Central memory CD8-positive, alpha-beta T cell (primary cell): ENCODE data around the gene DISP1.

Experiments
- ATAC-seq: fragments of 150-1000 bp; cut with Tn5 transposase; replicated peaks from 2 replicates; pipeline ENCODE4 v1.10.0; 2022; ENCODE audit warnings: mild to moderate bottlenecking, moderate FRiP score, moderate number of reproducible peaks; ENCODE audit not compliant: poor library complexity, severe bottlenecking; ENCODE audit errors: extremely low read depth
- DNase-seq, 2 donors: peaks; one replicate each; pipeline ENCODE4 v3.0.0; 2021; ENCODE audit warnings: low spot score in 2 of 2
- H3K27ac Mint-ChIP-seq: one replicate; pipeline ENCODE4 v1.8.0; 2022; ENCODE audit warnings: low read depth, mild to moderate bottlenecking, moderate library complexity, mixed read lengths
- H3K27me3 Mint-ChIP-seq: one replicate; pipeline ENCODE4 v1.8.0; 2022; ENCODE audit warnings: mixed read lengths
- H3K36me3 Mint-ChIP-seq: one replicate; pipeline ENCODE4 v1.8.0; 2022; ENCODE audit warnings: mild to moderate bottlenecking, moderate library complexity, mixed read lengths; ENCODE audit not compliant: insufficient read depth
- H3K4me1 Mint-ChIP-seq: one replicate; pipeline ENCODE4 v1.8.0; 2022; ENCODE audit warnings: mixed read lengths
- H3K4me3 Mint-ChIP-seq: one replicate; pipeline ENCODE4 v1.8.0; 2022; ENCODE audit warnings: mild to moderate bottlenecking, moderate library complexity, mixed read lengths
- H3K9me3 Mint-ChIP-seq: one replicate; pipeline ENCODE4 v1.8.0; 2022; ENCODE audit warnings: mixed read lengths

The DISP1 gene

GRCh38 chr1:222786121-222786520 lies 28.7 kb upstream of the DISP1 start:
- no peak overlapping the region for H3K27ac Mint-ChIP-seq
- no peak for ATAC-seq
- no peak overlapping the region for H3K4me3 Mint-ChIP-seq
- no peaks in the 10 kb centered on the region for H3K36me3 Mint-ChIP-seq
- DNase-seq = no peak
- H3K27me3 Mint-ChIP-seq = peaks cover 37% of the 10 kb centered on the region
- no peaks in the 10 kb centered on the region for H3K9me3 Mint-ChIP-seq
- no peaks in the 10 kb centered on the region for H3K4me1 Mint-ChIP-seq

- no peak for DNase-seq
- Mint-ChIP-seq H3K4me1 (no peaks in the 10 kb centered on the region), H3K9me3 (no peaks in the 10 kb centered on the region), H3K4me3 (no peak overlapping the region), H3K27me3 (peaks cover 26% of the 10 kb centered on the region), H3K36me3 (no peaks in the 10 kb centered on the region), H3K27ac (no peak overlapping the region)
- ATAC-seq = no peak
Measured at GRCh38 chr1:222787729-222788128, 27.1 kb upstream of the DISP1 start.

- Mint-ChIP-seq H3K27me3 (peaks cover 19% of the 10 kb centered on the region), H3K27ac (no peak overlapping the region), H3K4me3 (no peak overlapping the region)
Measured at GRCh38 chr1:222788402-222789156, 26.3 kb upstream of the DISP1 start.

GRCh38 chr1:222790115-222790514 lies 24.7 kb upstream of the DISP1 start:
- H3K27ac Mint-ChIP-seq = no peak overlapping the region
- H3K4me1 Mint-ChIP-seq = no peaks in the 10 kb centered on the region
- no peak for ATAC-seq

More at GRCh38 chr1:222788402-222789156, 26.3 kb upstream of the DISP1 start:
- DNase-seq (no peak), ATAC-seq (no peak)
- H3K9me3 Mint-ChIP-seq = no peaks in the 10 kb centered on the region
- H3K4me1 Mint-ChIP-seq = no peaks in the 10 kb centered on the region
- H3K36me3 Mint-ChIP-seq = no peaks in the 10 kb centered on the region

GRCh38 chr1:222790520-222790919 lies 24.3 kb upstream of the DISP1 start:
- H3K9me3 Mint-ChIP-seq = no peaks in the 10 kb centered on the region
- ATAC-seq = no peak
- H3K4me3 Mint-ChIP-seq = no peak overlapping the region
- DNase-seq = no peak
- H3K27ac Mint-ChIP-seq = no peak overlapping the region
- no peaks in the 10 kb centered on the region for H3K36me3 Mint-ChIP-seq
- H3K4me1 Mint-ChIP-seq = no peaks in the 10 kb centered on the region
- peaks cover 7% of the 10 kb centered on the region for H3K27me3 Mint-ChIP-seq

More at GRCh38 chr1:222790115-222790514, 24.7 kb upstream of the DISP1 start:
- Mint-ChIP-seq H3K36me3 (no peaks in the 10 kb centered on the region), H3K27me3 (peaks cover 7% of the 10 kb centered on the region), H3K9me3 (no peaks in the 10 kb centered on the region), H3K4me3 (no peak overlapping the region)
- DNase-seq = no peak

GRCh38 chr1:222791006-222791710 lies 23.7 kb upstream of the DISP1 start:
- Mint-ChIP-seq H3K9me3 (no peaks in the 10 kb centered on the region), H3K4me1 (no peaks in the 10 kb centered on the region), H3K27me3 (peaks cover 7% of the 10 kb centered on the region), H3K27ac (no peak overlapping the region), H3K4me3 (no peak overlapping the region), H3K36me3 (no peaks in the 10 kb centered on the region)
- ATAC-seq (no peak), DNase-seq (no peak)

GRCh38 chr1:222792744-222793143 lies 22.1 kb upstream of the DISP1 start:
- H3K36me3 Mint-ChIP-seq = no peaks in the 10 kb centered on the region
- ATAC-seq (no peak), DNase-seq (no peak)
- H3K4me1 Mint-ChIP-seq = no peaks in the 10 kb centered on the region
- no peaks in the 10 kb centered on the region for H3K9me3 Mint-ChIP-seq
- no peak overlapping the region for H3K27ac Mint-ChIP-seq
- no peak overlapping the region for H3K4me3 Mint-ChIP-seq
- H3K27me3 Mint-ChIP-seq = peaks cover 7% of the 10 kb centered on the region

GRCh38 chr1:222794656-222795474 lies 20.0 kb upstream of the DISP1 start:
- Mint-ChIP-seq H3K4me3 (no peak overlapping the region), H3K9me3 (no peaks in the 10 kb centered on the region), H3K27me3 (peaks cover 7% of the 10 kb centered on the region), H3K4me1 (no peaks in the 10 kb centered on the region), H3K36me3 (no peaks in the 10 kb centered on the region), H3K27ac (no peak overlapping the region)
- no peak for DNase-seq
- ATAC-seq = no peak

GRCh38 chr1:222798116-222798515 lies 16.7 kb upstream of the DISP1 start:
- Mint-ChIP-seq H3K9me3 (no peaks in the 10 kb centered on the region), H3K4me1 (no peaks in the 10 kb centered on the region), H3K27ac (no peak overlapping the region), H3K4me3 (no peak overlapping the region), H3K27me3 (peaks cover 13% of the 10 kb centered on the region), H3K36me3 (no peaks in the 10 kb centered on the region)
- no peak for ATAC-seq
- no peak for DNase-seq

GRCh38 chr1:222798975-222799374 lies 15.9 kb upstream of the DISP1 start:
- Mint-ChIP-seq H3K36me3 (no peaks in the 10 kb centered on the region), H3K4me3 (no peak overlapping the region), H3K27ac (no peak overlapping the region), H3K27me3 (peaks cover 20% of the 10 kb centered on the region), H3K4me1 (no peaks in the 10 kb centered on the region), H3K9me3 (no peaks in the 10 kb centered on the region)
- ATAC-seq (no peak), DNase-seq (no peak)

- Mint-ChIP-seq H3K27ac (no peak overlapping the region), H3K9me3 (no peaks in the 10 kb centered on the region), H3K27me3 (peaks cover 25% of the 10 kb centered on the region), H3K4me1 (no peaks in the 10 kb centered on the region), H3K4me3 (no peak overlapping the region), H3K36me3 (peaks cover 3% of the 10 kb centered on the region)
- DNase-seq = no peak
- no peak for ATAC-seq
Measured at GRCh38 chr1:222801067-222801466, 13.8 kb upstream of the DISP1 start.

GRCh38 chr1:222811671-222812070 lies 3.2 kb upstream of the DISP1 start:
- DNase-seq = no peak
- Mint-ChIP-seq H3K4me3 (no peak overlapping the region), H3K9me3 (no peaks in the 10 kb centered on the region), H3K36me3 (peaks cover 3% of the 10 kb centered on the region), H3K4me1 (peaks cover 19% of the 10 kb centered on the region), H3K27ac (no peak overlapping the region), H3K27me3 (peaks cover 3% of the 10 kb centered on the region)
- no peak for ATAC-seq
